Osteocyte (in vitro differentiated cells): ENCODE data around the gene R3HDM2. TPM values are rescaled to one million over a fixed set of nuclear protein-coding genes. Genes with fewer than 3 reads are reported as not detected.

Source experiments
- DNase-seq: peaks from one replicate; pipeline ENCODE4 v3.0.0; 2021; ENCODE audit warnings: mixed read lengths; ENCODE audit not compliant: unreplicated experiment; ENCODE audit errors: extremely low spot score
- H3K27ac Mint-ChIP-seq: one replicate; pipeline ENCODE4 v1.8.0; 2021; ENCODE audit warnings: mild to moderate bottlenecking, mixed read lengths; ENCODE audit not compliant: unreplicated experiment
- H3K27me3 Mint-ChIP-seq: one replicate; pipeline ENCODE4 v1.8.0; 2021; ENCODE audit warnings: mixed read lengths; ENCODE audit not compliant: unreplicated experiment
- H3K36me3 Mint-ChIP-seq: one replicate; pipeline ENCODE4 v1.8.0; 2021; ENCODE audit warnings: mixed read lengths; ENCODE audit not compliant: unreplicated experiment
- H3K4me1 Mint-ChIP-seq: one replicate; pipeline ENCODE4 v1.8.0; 2021; ENCODE audit warnings: mixed read lengths; ENCODE audit not compliant: unreplicated experiment
- H3K4me3 Mint-ChIP-seq: one replicate; pipeline ENCODE4 v1.8.0; 2021; ENCODE audit warnings: mild to moderate bottlenecking, moderate library complexity, mixed read lengths; ENCODE audit not compliant: unreplicated experiment
- H3K9me3 Mint-ChIP-seq: one replicate; pipeline ENCODE4 v1.8.0; 2021; ENCODE audit warnings: mixed read lengths; ENCODE audit not compliant: unreplicated experiment
- CTCF ChIP-seq: fragments of 200-600 bp; sonication (generic); IDR thresholded peaks from 2 replicates; pipeline ENCODE4 v1.5.0; 2021; ENCODE audit warnings: antibody characterized with exemption, mild to moderate bottlenecking, moderate library complexity
- total RNA-seq: library from RNA; stranded (reverse); gene quantifications from 2 replicates; pipeline ENCODE4 v1.2.1, GENCODE V29; 2021

Gene R3HDM2
- total RNA-seq, 1 donor from 2014 or later = 65.0 TPM

- Mint-ChIP-seq H3K4me1 (peaks cover 9% of the 10 kb centered on the region), H3K9me3 (no peaks in the 10 kb centered on the region), H3K36me3 (no peaks in the 10 kb centered on the region), H3K27me3 (peaks cover 43% of the 10 kb centered on the region), H3K27ac (no peak overlapping the region), H3K4me3 (peak overlapping the region; percentile 33)
- no peak for TF ChIP-seq CTCF
- no peak for DNase-seq
Measured at GRCh38 chr12:57474430-57474829, 43.6 kb upstream of the R3HDM2 start.

DNA sequence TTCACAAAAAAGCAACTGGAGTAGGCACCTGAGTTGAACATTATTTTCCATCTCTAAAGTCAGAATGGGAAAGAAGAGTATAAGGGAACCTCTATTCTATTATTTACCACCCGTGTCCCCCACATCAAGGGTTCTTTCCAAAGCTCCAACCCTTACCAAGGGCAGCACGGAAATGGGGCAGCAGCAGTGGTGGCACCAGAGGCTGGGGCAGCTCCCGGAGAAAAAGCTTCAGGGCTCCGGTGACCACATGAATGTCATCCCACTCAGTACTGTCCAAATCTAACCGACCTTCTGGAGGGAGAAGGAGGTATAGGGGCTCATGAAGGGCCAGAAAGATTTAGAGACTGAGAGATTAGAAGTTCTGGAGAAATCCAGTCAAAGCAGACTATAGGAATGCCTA, 43.0 kb upstream of the R3HDM2 start:
- no peak for DNase-seq
- TF ChIP-seq CTCF = no peak
- Mint-ChIP-seq H3K27ac (no peak overlapping the region), H3K27me3 (peaks cover 41% of the 10 kb centered on the region), H3K4me1 (peaks cover 8% of the 10 kb centered on the region), H3K9me3 (no peaks in the 10 kb centered on the region), H3K36me3 (no peaks in the 10 kb centered on the region), H3K4me3 (no peak overlapping the region)

DNA sequence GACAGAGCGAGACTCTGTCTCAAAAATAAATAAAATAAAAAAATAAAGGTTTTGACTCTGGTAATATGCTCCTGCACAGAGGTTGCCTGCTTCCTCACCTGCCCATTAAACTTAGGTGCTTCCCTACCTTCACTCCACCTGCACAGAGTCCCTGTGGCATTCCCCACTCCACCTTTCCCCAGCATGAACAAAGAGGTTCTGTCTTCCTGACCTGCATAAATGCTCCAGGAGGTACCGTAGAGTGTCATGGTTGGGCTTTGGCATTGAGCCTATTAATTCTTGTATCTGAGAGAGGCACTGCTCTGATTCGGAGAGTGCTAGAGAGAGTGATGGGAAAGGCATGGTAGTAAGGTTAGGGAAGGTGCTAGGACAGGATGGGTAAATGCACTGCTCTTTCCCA, 42.5 kb upstream of the R3HDM2 start:
- Mint-ChIP-seq H3K27me3 (peaks cover 41% of the 10 kb centered on the region), H3K9me3 (no peaks in the 10 kb centered on the region), H3K36me3 (no peaks in the 10 kb centered on the region), H3K4me3 (no peak overlapping the region), H3K27ac (no peak overlapping the region), H3K4me1 (peaks cover 8% of the 10 kb centered on the region)
- no peak for DNase-seq
- no peak for TF ChIP-seq CTCF

DNA sequence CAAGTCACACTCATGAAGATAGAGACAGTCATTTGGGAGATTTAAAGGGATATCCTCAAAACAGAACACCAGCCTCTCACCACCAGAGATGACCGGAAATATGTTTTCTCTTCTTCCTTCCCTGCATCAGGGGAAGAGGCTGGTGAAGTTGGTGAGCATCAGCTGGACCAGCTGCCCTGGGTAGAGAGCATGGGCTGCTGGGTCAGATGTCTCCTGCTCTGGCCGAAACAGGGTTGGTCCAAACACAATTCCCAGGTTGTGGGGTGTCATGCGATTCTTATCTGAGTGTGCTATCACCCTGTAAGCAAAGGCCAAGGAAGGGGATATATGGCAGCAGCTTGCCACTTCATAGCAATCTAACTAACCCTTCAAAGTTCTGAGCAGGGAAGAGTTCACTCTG, 41.5 kb upstream of the R3HDM2 start:
- peaks cover 8% of the 10 kb centered on the region for H3K4me1 Mint-ChIP-seq
- DNase-seq = no peak
- no peaks in the 10 kb centered on the region for H3K9me3 Mint-ChIP-seq
- no peak for TF ChIP-seq CTCF
- H3K4me3 Mint-ChIP-seq = no peak overlapping the region
- peaks cover 41% of the 10 kb centered on the region for H3K27me3 Mint-ChIP-seq
- no peak overlapping the region for H3K27ac Mint-ChIP-seq
- no peaks in the 10 kb centered on the region for H3K36me3 Mint-ChIP-seq

DNA sequence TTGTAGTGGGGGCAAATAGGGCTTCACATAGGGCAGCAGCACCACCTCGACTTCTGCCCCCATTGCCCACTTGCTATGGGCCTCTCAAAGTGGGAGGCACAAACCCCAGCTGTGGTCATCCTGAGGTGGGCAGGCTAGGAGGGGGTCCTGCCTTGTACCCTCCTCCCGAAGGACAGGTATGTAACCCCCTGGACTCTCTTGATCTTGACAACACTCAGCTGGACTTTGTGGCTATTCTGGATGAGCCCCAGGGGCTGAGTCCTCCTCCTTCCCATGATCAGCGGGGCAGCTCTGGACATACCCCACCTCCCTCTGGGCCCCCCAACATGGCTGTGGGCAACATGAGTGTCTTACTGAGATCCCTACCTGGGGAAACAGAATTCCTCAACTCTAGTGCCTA, 40.8 kb upstream of the R3HDM2 start:
- no peak overlapping the region for H3K27ac Mint-ChIP-seq
- no peaks in the 10 kb centered on the region for H3K9me3 Mint-ChIP-seq
- no peak overlapping the region for H3K4me3 Mint-ChIP-seq
- H3K36me3 Mint-ChIP-seq = no peaks in the 10 kb centered on the region
- DNase-seq = no peak
- H3K27me3 Mint-ChIP-seq = peaks cover 41% of the 10 kb centered on the region
- no peak for TF ChIP-seq CTCF
- peaks cover 8% of the 10 kb centered on the region for H3K4me1 Mint-ChIP-seq
